Fibroblast of lung (primary cell): Measurements from ENCODE around the gene SUGCT. TPM values are rescaled to one million over a fixed set of nuclear protein-coding genes. Genes with fewer than 3 reads are reported as not detected.

Experiments
- DNase-seq, 2 donors: peaks; one replicate each; pipeline versions ENCODE4 v3.0.0 to v3.0.0-alpha.2; 2010; ENCODE audit warnings: low read depth in 2 of 2
- H2AFZ ChIP-seq: 2 replicates; pipeline ENCODE4 v1.5.1; 2012; ENCODE audit warnings: low read length, control low read depth, inconsistent platforms
- H3K27ac ChIP-seq: 2 replicates; pipeline ENCODE4 v1.5.1; 2011; ENCODE audit warnings: low read length, control low read depth; ENCODE audit not compliant: insufficient read depth
- H3K27me3 ChIP-seq: 2 replicates; pipeline ENCODE4 v1.5.1; 2011; ENCODE audit warnings: mild to moderate bottlenecking, low read length; ENCODE audit not compliant: control insufficient read depth, insufficient read depth
- H3K36me3 ChIP-seq: 2 replicates; pipeline ENCODE4 v1.5.1; 2011; ENCODE audit warnings: low read length; ENCODE audit not compliant: control insufficient read depth, insufficient read depth
- H3K4me1 ChIP-seq: 2 replicates; pipeline ENCODE4 v1.5.1; 2011; ENCODE audit warnings: low read length; ENCODE audit not compliant: control insufficient read depth, insufficient read depth; ENCODE audit errors: extremely low read depth
- H3K4me2 ChIP-seq: 2 replicates; pipeline ENCODE4 v1.5.1; 2011; ENCODE audit warnings: low read length, control low read depth; ENCODE audit not compliant: insufficient read depth; ENCODE audit errors: extremely low read depth
- H3K4me3 ChIP-seq, 4 experiments: fragments of 200-600 bp in 1 of 4; sonication (generic) in 1 of 4; replicated peaks in 1 of 4; 2 replicates each; pipeline ENCODE4 v1.5.1; 2011 to 2016; ENCODE audit warnings: low read length in 4 of 4, low read depth in 3 of 4, mild to moderate bottlenecking in 3 of 4, control low read depth in 2 of 4, inconsistent platforms in 1 of 4, mixed read lengths in 1 of 4; ENCODE audit not compliant: insufficient read depth in 1 of 4; ENCODE audit errors: control extremely low read depth in 1 of 4
- H3K79me2 ChIP-seq: 2 replicates; pipeline ENCODE4 v1.5.1; 2012; ENCODE audit warnings: mild to moderate bottlenecking, low read length, inconsistent platforms; ENCODE audit not compliant: control insufficient read depth, insufficient read depth
- H3K9ac ChIP-seq: 2 replicates; pipeline ENCODE4 v1.5.1; 2011; ENCODE audit warnings: mild to moderate bottlenecking, low read length, control low read depth; ENCODE audit not compliant: insufficient read depth
- H3K9me3 ChIP-seq: 2 replicates; pipeline ENCODE4 v1.5.1; 2012; ENCODE audit warnings: low read depth, low read length; ENCODE audit not compliant: control insufficient read depth, insufficient read depth
- H4K20me1 ChIP-seq: 2 replicates; pipeline ENCODE4 v1.5.1; 2011; ENCODE audit warnings: low read length; ENCODE audit not compliant: control insufficient read depth, insufficient read depth; ENCODE audit errors: extremely low read depth
- EZH2 ChIP-seq: IDR thresholded peaks from 2 replicates; pipeline ENCODE4 v1.5.1; 2012; ENCODE audit warnings: low read length, control low read depth, mild to moderate bottlenecking; ENCODE audit errors: missing control alignments
- polyA plus RNA-seq, 2 donors: library from polyadenylated mRNA; depleted of rRNA in 1 of 2; stranded (reverse) in 1 of 2; unstranded in 1 of 2; fragments of >200 nt; gene quantifications; 2 replicates each; pipeline ENCODE4 v1.2.1, GENCODE V29; 2011 to 2012; ENCODE audit warnings: missing spikeins in 1 of 2
- total RNA-seq: library from RNA; depleted of rRNA; stranded (reverse); fragments of >200 nt; gene quantifications from 2 replicates; pipeline ENCODE4 v1.2.1, GENCODE V29; 2014
- TF ChIP-seq, protein P1 (sequence below), 2 donors: IDR thresholded peaks in 1 of 2; conservative IDR thresholded peaks in 1 of 2; 1 replicate in 1 of 2; 2 replicates in 1 of 2; pipeline ENCODE4 v1.5.1; 2011 to 2012; ENCODE audit warnings: low read length in 2 of 2, control low read depth in 1 of 2, inconsistent platforms in 1 of 2, low read depth in 1 of 2, mild to moderate bottlenecking in 1 of 2

SUGCT gene
- total and polyA plus RNA-seq, 2 donors (not counting 1 experiment from before 2014, with no cell fraction given), result 8.4 to 16.5 TPM

DNA sequence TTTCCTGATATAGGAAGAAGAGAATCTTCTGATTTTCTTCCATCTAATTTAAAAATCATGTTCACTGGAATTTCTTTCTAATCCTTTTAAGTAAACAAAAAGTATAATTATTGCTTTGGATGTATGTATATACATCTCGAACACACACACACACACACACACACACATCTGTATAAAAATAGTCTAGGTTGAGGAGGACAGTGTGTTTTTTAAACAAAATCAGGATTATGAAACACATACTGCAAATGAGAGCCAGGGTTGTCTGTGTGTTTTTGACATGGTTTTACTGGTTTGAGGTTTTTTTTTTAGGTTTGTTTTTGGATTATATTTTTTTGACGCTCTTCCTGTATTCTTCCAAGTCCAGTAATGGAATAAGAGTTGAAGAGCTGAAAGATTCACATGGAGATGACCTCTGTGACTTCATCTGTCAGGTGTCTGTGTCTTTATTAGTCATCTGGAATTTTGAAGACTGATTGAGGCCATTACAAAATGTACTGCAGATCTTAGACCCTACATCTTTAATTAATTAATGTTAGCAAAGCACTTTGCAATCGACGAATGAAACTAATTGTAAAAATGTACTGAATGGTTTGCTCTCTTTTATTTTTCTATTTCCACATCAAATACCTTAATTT, 237.1 kb downstream of the SUGCT start:
- Histone ChIP-seq H3K4me2 (no peak overlapping the region), H4K20me1 (no peaks in the 10 kb centered on the region), H3K79me2 (no peaks in the 10 kb centered on the region), H3K9me3 (no peaks in the 10 kb centered on the region), H2AFZ (no peak overlapping the region), H3K4me3 (no peak overlapping the region), H3K4me1 (no peaks in the 10 kb centered on the region), H3K27me3 (no peaks in the 10 kb centered on the region), H3K27ac (no peak overlapping the region), H3K9ac (no peak overlapping the region), H3K36me3 (no peaks in the 10 kb centered on the region)
- TF ChIP-seq EZH2, result no peak
- peak in 1 of 2 donors; percentile 24 for DNase-seq

- Histone ChIP-seq H3K9ac (no peak overlapping the region), H3K36me3 (no peaks in the 10 kb centered on the region), H2AFZ (no peak overlapping the region), H3K4me3 (no peak overlapping the region), H3K79me2 (no peaks in the 10 kb centered on the region), H3K27me3 (no peaks in the 10 kb centered on the region), H3K27ac (no peak overlapping the region), H3K4me1 (no peaks in the 10 kb centered on the region), H4K20me1 (no peaks in the 10 kb centered on the region), H3K4me2 (no peak overlapping the region), H3K9me3 (no peaks in the 10 kb centered on the region)
- DNase-seq, result no peak
- no peak for TF ChIP-seq EZH2
- TF ChIP-seq, protein P1, sequence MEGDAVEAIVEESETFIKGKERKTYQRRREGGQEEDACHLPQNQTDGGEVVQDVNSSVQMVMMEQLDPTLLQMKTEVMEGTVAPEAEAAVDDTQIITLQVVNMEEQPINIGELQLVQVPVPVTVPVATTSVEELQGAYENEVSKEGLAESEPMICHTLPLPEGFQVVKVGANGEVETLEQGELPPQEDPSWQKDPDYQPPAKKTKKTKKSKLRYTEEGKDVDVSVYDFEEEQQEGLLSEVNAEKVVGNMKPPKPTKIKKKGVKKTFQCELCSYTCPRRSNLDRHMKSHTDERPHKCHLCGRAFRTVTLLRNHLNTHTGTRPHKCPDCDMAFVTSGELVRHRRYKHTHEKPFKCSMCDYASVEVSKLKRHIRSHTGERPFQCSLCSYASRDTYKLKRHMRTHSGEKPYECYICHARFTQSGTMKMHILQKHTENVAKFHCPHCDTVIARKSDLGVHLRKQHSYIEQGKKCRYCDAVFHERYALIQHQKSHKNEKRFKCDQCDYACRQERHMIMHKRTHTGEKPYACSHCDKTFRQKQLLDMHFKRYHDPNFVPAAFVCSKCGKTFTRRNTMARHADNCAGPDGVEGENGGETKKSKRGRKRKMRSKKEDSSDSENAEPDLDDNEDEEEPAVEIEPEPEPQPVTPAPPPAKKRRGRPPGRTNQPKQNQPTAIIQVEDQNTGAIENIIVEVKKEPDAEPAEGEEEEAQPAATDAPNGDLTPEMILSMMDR (conservative IDR thresholded peaks at IDR 0.05 in 1 of 2, IDR thresholded peaks at IDR 0.05 in 1 of 2; ENCODE audit: low read depth in 1 of 2, low read length in 2 of 2), result no peak
Measured at GRCh38 chr7:40374575-40374974, 239.8 kb downstream of the SUGCT start.

- no peak overlapping the region for H3K4me2 ChIP-seq
- no peak overlapping the region for H3K4me3 ChIP-seq
- no peak overlapping the region for H2AFZ ChIP-seq
- no peaks in the 10 kb centered on the region for H4K20me1 ChIP-seq
- DNase-seq, result no peak
- no peaks in the 10 kb centered on the region for H3K9me3 ChIP-seq
- H3K27ac ChIP-seq, result no peak overlapping the region
- H3K4me1 ChIP-seq, result no peaks in the 10 kb centered on the region
- no peak overlapping the region for H3K9ac ChIP-seq
- no peaks in the 10 kb centered on the region for H3K27me3 ChIP-seq
- no peaks in the 10 kb centered on the region for H3K79me2 ChIP-seq
- TF ChIP-seq, protein P1 (conservative IDR thresholded peaks at IDR 0.05 in 1 of 2, IDR thresholded peaks at IDR 0.05 in 1 of 2; ENCODE audit: low read depth in 1 of 2, low read length in 2 of 2), result no peak
- no peak for TF ChIP-seq EZH2
- no peaks in the 10 kb centered on the region for H3K36me3 ChIP-seq
Measured at GRCh38 chr7:40380111-40380510, 245.3 kb downstream of the SUGCT start.
